Measurements from ENCODE around the gene ZNF213.

Gene ZNF213

GRCh38 chr16:3086596-3087242, 48.1 kb upstream of the ZNF213 start:
- H3K4me1 ChIP-seq (ENCODE audit: control insufficient read depth, insufficient read depth, low read length), result no peaks in the 10 kb centered on the region
- POLR2A ChIA-PET, result no interaction called here
- no peaks in the 10 kb centered on the region for H3K9me3 ChIP-seq (ENCODE audit: control insufficient read depth, insufficient read depth, low read depth, low read length)
- no peak for TF ChIP-seq ZNF571 (tag by site-specific recombination; IDR thresholded peaks at IDR 0.05)
- TF ChIP-seq ZNF140 (tag by site-specific recombination; IDR thresholded peaks at IDR 0.05), result no peak
- no peak for TF ChIP-seq ZNF19 (tag by site-specific recombination; IDR thresholded peaks at IDR 0.05; ENCODE audit: low read depth)
- TF ChIP-seq ZNF16 (tag by site-specific recombination; IDR thresholded peaks at IDR 0.05; ENCODE audit: low read depth), result no peak
- no peak for TF ChIP-seq SP3 (tag by site-specific recombination; IDR thresholded peaks at IDR 0.05)
- TF ChIP-seq ZNF558 (tag by site-specific recombination; IDR thresholded peaks at IDR 0.05), result no peak
- TF ChIP-seq ZNF155 (tag by site-specific recombination; IDR thresholded peaks at IDR 0.05), result no peak
- TF ChIP-seq ZNF692 (tag by site-specific recombination; IDR thresholded peaks at IDR 0.05), result no peak
- no peak for TF ChIP-seq ZBTB17 (tag by site-specific recombination; IDR thresholded peaks at IDR 0.05)
- TF ChIP-seq REPIN1 (tag by site-specific recombination; IDR thresholded peaks at IDR 0.05; ENCODE audit: low read depth), result no peak
- no peak for TF ChIP-seq ZNF398 (tag by site-specific recombination; IDR thresholded peaks at IDR 0.05)
- no peak for TF ChIP-seq ZNF26 (tag by site-specific recombination; IDR thresholded peaks at IDR 0.05)
- TF ChIP-seq ZNF561 (tag by site-specific recombination; IDR thresholded peaks at IDR 0.05; ENCODE audit: borderline replicate concordance), result no peak
- TF ChIP-seq ZNF202 (tag by site-specific recombination; IDR thresholded peaks at IDR 0.05; ENCODE audit: borderline replicate concordance), result no peak
- TF ChIP-seq ZNF416 (tag by site-specific recombination; IDR thresholded peaks at IDR 0.05), result no peak
- TF ChIP-seq ZNF518A (tag by site-specific recombination; conservative IDR thresholded peaks at IDR 0.05; ENCODE audit: low read depth), result no peak
- no peak for TF ChIP-seq ZNF701 (tag by site-specific recombination; IDR thresholded peaks at IDR 0.05)
- TF ChIP-seq ZNF391 (tag by site-specific recombination; IDR thresholded peaks at IDR 0.05; ENCODE audit: borderline replicate concordance, low read depth), result no peak
- TF ChIP-seq KLF17 (tag by site-specific recombination; IDR thresholded peaks at IDR 0.05), result no peak
- TF ChIP-seq MZF1 (tag by site-specific recombination; IDR thresholded peaks at IDR 0.05; ENCODE audit: borderline replicate concordance), result no peak
- no peak overlapping the region for H3K27ac ChIP-seq (ENCODE audit: extremely low read depth, low read depth, low read length)
- CTCF ChIA-PET, result interaction anchor here (0.7 to 1.4 kb wide), 6 partner anchors 8 to 974 kb away, joined by 3 to 5 read pairs (median 3); no protein-coding TSS in a partner anchor
- H3K36me3 ChIP-seq (ENCODE audit: control insufficient read depth in 2 of 2, insufficient read depth in 1 of 2, low read length in 2 of 2), result no peaks in the 10 kb centered on the region
- H3K4me3 ChIP-seq (ENCODE audit: low read depth, low read length), result no peak overlapping the region

Data from HEK293 (cell line).